Measurements from ENCODE around the gene HLA-E.

The HLA-E gene

DNA sequence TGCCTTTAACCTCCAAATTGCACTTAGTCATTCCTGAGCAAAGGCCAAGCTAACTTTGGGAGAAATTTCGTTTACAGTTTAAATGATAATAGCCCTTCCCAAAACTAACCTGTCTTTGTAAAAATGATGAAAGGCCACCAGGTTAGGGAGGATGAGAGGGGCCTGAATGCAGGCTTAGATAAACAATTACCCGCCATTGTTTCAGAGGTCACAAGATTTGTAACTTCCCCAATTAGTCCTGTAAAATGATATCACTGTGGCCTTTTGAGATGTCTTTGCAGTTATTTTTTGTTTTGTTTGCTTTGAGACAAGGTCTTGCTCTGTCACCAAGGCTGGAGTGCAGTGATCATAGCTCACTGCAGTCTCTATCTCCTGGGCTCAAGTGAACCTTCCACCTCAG, 40.7 kb downstream of the HLA-E start:
- no peak for TF ChIP-seq ZNF274 (IDR thresholded peaks at IDR 0.05; ENCODE audit: low read depth, low read length)
- H3K4me3 ChIP-seq (ENCODE audit: low read length) = no peak overlapping the region

DNA sequence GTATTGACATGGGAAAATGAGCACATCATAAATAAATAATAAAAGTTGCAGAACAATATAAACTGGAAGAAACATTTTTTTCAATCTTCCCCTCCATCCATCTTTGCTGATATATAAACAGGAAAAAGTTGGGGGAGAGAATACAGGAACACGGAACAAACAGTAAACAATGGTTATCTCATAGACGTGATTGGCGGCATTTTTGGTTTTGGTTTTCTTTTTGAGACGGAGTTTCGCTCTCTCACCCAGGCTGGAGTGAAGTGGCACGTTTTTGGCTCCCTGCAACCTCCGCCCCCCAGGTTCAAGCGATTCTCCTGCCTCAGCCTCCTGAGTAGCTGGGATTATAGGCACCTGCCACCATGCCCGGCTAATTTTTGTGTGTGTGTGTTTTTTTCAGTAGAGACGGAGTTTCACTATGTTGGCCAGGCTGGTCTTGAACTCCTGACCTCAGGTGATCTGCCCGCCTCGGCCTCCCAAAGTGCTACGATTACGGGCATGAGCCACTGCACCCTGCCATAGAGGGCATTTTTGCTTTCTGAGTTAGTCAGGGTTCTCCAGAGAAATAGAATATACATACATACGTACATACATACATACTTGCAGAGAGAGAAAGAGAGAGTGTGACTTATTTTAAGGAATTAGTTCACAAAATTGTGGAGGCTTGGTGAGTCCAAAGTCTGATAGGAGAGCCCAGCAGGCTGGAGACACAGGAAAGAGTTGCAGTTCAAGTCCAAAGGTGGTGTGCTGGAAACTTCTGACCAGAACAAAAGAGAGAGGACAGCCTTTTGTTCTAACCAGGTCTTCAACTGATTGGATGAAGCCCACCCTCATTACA, 44.4 kb downstream of the HLA-E start:
- no peak overlapping the region for H3K4me3 ChIP-seq (ENCODE audit: low read length)
- TF ChIP-seq ZNF274 (IDR thresholded peaks at IDR 0.05; ENCODE audit: low read depth, low read length) = no peak

DNA sequence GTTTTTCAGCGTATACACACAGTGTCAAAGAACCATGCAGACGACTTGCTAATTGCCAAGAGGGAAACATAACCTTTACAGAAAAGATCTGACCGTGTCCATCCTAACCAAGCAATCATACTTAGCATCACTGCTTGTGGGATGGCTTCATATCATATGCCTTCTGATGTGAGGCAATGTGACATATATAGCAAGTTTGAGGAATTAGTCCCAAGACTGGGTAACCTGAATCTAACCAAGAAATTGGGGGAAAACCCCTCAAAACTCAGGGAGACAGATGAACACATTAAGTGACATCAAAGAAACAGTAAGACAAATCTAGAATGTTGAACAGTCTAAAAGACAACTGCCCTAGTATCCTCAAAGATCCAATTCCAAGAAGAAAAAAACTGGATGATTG, 48.6 kb downstream of the HLA-E start:
- TF ChIP-seq ZNF274 (IDR thresholded peaks at IDR 0.05; ENCODE audit: low read depth, low read length) = no peak
- H3K4me3 ChIP-seq (ENCODE audit: low read length) = no peak overlapping the region

DNA sequence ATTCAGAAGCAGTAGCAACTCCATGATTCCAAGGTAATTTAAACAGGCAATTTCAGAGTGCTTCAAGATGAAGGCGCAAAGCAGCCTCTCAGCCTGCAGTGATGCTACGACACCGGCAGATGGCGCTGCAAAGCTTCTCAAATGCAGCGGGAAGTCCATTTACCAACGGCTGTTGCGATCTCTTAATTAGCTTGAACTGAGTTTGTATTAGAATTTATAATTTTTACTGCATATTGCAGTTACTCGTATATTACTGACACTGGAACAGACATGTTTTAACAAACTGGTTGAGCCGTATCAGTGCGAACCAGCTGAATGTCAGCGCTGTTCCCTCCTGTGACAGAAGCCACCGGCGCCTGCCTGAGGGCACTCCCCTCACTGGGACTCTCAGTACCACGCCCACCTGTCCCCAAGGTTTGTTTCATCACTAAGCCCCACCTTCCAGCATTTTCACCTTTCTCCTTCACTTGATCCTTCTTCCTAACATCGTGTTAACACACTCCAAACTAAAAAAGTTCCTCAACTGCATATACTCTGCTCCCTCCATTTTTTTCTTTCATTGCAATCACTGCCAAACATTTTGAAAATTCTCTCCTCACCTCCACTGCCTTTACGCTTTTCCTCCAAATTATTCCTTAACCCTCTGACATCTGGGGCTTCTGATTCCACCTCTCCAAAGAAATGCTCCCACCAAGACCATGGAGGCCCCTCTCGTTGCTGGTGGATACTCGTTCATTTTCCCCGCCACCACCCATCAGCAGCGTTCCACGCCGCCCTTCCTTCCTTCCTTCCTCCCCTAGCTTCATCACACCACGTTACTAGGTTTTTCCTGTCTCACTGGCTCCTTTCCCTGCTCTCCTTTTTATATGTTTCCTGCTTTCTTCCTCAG, 52.5 kb downstream of the HLA-E start:
- H3K4me3 ChIP-seq (ENCODE audit: low read length) = peak overlapping the region; percentile 23; the same call in 1 of the 2 replicates
- TF ChIP-seq ZNF274 (IDR thresholded peaks at IDR 0.05; ENCODE audit: low read depth, low read length) = no peak

DNA sequence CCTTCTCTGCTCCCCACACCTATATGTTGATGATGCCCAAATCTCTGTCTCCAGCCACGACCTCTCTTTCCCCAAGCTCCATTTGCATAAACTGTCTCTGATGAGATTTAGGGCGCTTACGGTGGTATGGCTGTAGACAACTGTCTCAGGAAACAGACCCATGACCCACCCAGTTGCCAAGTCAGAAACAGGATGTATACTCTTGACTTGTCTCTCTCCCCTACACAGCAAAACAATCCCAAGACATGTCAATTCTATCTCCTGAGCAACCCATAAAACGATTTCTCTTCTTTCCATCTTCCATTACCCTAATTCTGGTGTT, 53.1 kb downstream of the HLA-E start:
- no peak for TF ChIP-seq ZNF274 (IDR thresholded peaks at IDR 0.05; ENCODE audit: low read depth, low read length)
- H3K4me3 ChIP-seq (ENCODE audit: low read length) = peak overlapping the region; percentile 8; the same call in 1 of the 2 replicates

DNA sequence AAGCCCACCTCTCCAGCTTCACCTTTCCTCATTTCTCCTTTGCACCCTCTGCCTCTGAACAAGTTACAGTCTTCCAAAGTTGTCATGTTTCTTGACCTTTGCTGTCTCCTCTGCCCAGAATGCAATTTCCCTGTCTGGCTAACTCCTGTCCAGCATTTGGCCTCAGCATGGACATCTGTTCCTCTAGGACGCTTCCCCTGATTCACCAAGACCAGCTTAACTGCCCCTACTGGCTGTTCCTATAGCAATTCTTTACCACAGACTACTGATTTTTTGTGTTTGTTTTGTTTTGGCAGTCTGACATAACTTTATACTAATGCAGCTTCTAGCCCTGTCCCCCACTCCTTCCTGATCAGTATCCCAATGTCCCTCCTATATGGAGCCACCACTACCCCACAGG, 53.6 kb downstream of the HLA-E start:
- no peak for TF ChIP-seq ZNF274 (IDR thresholded peaks at IDR 0.05; ENCODE audit: low read depth, low read length)
- no peak overlapping the region for H3K4me3 ChIP-seq (ENCODE audit: low read length)
